G401.6 (cell line): ENCODE data around the gene REPIN1.

Experiments used
- FAIRE-seq: peaks from 2 replicates; lab custom pipeline; 2012; peaks lifted over from hg19 to GRCh38; lab: Jason Lieb, UNC

REPIN1 gene

GRCh38 chr7:150368096-150368883 lies at the start of gene REPIN1:
Gene REPIN1, plus strand, starts transcription at chr7:150368822. Its CDS starts 890 bp downstream, at chr7:150369712.
- no peak for FAIRE-seq

- FAIRE-seq = no peak
These were observed 46.9 kb upstream of the REPIN1 start for GRCh38 chr7:150321788-150322113.

GRCh38 chr7:150322114-150322832 lies 46.3 kb upstream of the REPIN1 start:
- FAIRE-seq = no peak

- no peak for FAIRE-seq
These were observed 45.6 kb upstream of the REPIN1 start, which contains the start of the genes ACTR3C and LRRC61 for GRCh38 chr7:150322833-150323681. Gene ACTR3C, minus strand, starts transcription at chr7:150323545. Its CDS starts 28,249 bp downstream, at chr7:150295296. Gene LRRC61, plus strand, starts transcription at chr7:150323355. Its CDS starts 13,507 bp downstream, at chr7:150336862.

- FAIRE-seq = no peak
These were observed 44.8 kb upstream of the REPIN1 start for GRCh38 chr7:150323682-150324372.

- no peak for FAIRE-seq
These were observed 44.2 kb upstream of the REPIN1 start for GRCh38 chr7:150324373-150324961.

- no peak for FAIRE-seq
These were observed 43.5 kb upstream of the REPIN1 start for GRCh38 chr7:150325110-150325611.

- FAIRE-seq = no peak
These were observed 42.7 kb upstream of the REPIN1 start for GRCh38 chr7:150325901-150326300.

GRCh38 chr7:150326657-150327268 lies 41.9 kb upstream of the REPIN1 start:
- no peak for FAIRE-seq

- no peak for FAIRE-seq
These were observed 41.3 kb upstream of the REPIN1 start for GRCh38 chr7:150327308-150327707.

- FAIRE-seq = no peak
These were observed 39.1 kb upstream of the REPIN1 start for GRCh38 chr7:150329331-150330120.

GRCh38 chr7:150330211-150330885 lies 38.3 kb upstream of the REPIN1 start:
- no peak for FAIRE-seq

- FAIRE-seq = no peak
These were observed 35.6 kb upstream of the REPIN1 start for GRCh38 chr7:150332852-150333635.

GRCh38 chr7:150333659-150334058 lies 35.0 kb upstream of the REPIN1 start:
- no peak for FAIRE-seq

- no peak for FAIRE-seq
These were observed 34.5 kb upstream of the REPIN1 start for GRCh38 chr7:150334108-150334507.

- no peak for FAIRE-seq
These were observed 33.4 kb upstream of the REPIN1 start for GRCh38 chr7:150335108-150335773.

GRCh38 chr7:150335774-150336112 lies 32.9 kb upstream of the REPIN1 start:
- no peak for FAIRE-seq

- FAIRE-seq = no peak
These were observed 31.9 kb upstream of the REPIN1 start for GRCh38 chr7:150336746-150337145.
